ENCODE measurements around the gene DOK6.

GRCh38 chr18:69655816-69656215, 255.1 kb downstream of the DOK6 start:
- TF ChIP-seq CTCF (IDR thresholded peaks at IDR 0.05 in 8 of 11, conservative IDR thresholded peaks at IDR 0.05 in 3 of 11): no peak
- no peak for TF ChIP-seq POLR2AphosphoS5 (IDR thresholded peaks at IDR 0.05)

All from spleen (tissue), 7 donors.